ENCODE results near the gene ITPK1. TPM values are rescaled to one million over a fixed set of nuclear protein-coding genes. Genes with fewer than 3 reads are reported as not detected.

ITPK1 gene
- polyA plus RNA-seq, 1 of the 3 experiments (the other 2 are of a cell fraction): 23.2 TPM

- peak overlapping the region in 1 of 2 experiments; percentile 98; a peak in 2 of 4 replicates for H3K27ac ChIP-seq (ENCODE audit: low read depth in 2 of 2, low read length in 1 of 2)
- peak; percentile 91 for DNase-seq
- TF ChIP-seq RFX5 (IDR thresholded peaks at IDR 0.05; ENCODE audit: low read length): peak; percentile 55; the same call in 1 of the 2 replicates
- TF ChIP-seq FOSL2 (IDR thresholded peaks at IDR 0.05; ENCODE audit: borderline replicate concordance, low read depth): no peak
- no peak for TF ChIP-seq TAF1 (IDR thresholded peaks at IDR 0.05; ENCODE audit: borderline replicate concordance, low read depth, low read length)
- TF ChIP-seq JUND (IDR thresholded peaks at IDR 0.05): no peak
- TF ChIP-seq CTCF (IDR thresholded peaks at IDR 0.05): no peak
- no peak for TF ChIP-seq USF2 (IDR thresholded peaks at IDR 0.05; ENCODE audit: borderline replicate concordance, low read depth, low read length)
- peak; percentile 45 for TF ChIP-seq RAD21 (IDR thresholded peaks at IDR 0.05; ENCODE audit: low read length)
- TF ChIP-seq POLR2AphosphoS5 (IDR thresholded peaks at IDR 0.05; ENCODE audit: low read depth, low read length): peak; percentile 40; the same call in 1 of the 2 replicates
- TF ChIP-seq, protein P1, sequence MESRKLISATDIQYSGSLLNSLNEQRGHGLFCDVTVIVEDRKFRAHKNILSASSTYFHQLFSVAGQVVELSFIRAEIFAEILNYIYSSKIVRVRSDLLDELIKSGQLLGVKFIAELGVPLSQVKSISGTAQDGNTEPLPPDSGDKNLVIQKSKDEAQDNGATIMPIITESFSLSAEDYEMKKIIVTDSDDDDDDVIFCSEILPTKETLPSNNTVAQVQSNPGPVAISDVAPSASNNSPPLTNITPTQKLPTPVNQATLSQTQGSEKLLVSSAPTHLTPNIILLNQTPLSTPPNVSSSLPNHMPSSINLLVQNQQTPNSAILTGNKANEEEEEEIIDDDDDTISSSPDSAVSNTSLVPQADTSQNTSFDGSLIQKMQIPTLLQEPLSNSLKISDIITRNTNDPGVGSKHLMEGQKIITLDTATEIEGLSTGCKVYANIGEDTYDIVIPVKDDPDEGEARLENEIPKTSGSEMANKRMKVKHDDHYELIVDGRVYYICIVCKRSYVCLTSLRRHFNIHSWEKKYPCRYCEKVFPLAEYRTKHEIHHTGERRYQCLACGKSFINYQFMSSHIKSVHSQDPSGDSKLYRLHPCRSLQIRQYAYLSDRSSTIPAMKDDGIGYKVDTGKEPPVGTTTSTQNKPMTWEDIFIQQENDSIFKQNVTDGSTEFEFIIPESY (IDR thresholded peaks at IDR 0.05; ENCODE audit: borderline replicate concordance, low read depth): no peak
- TF ChIP-seq TEAD4 (IDR thresholded peaks at IDR 0.05; ENCODE audit: borderline replicate concordance, insufficient read depth): peak; percentile 66; the same call in 1 of the 2 replicates
- peak; percentile 100 for TF ChIP-seq GATA2 (CRISPR knock-in tag; IDR thresholded peaks at IDR 0.05)
- TF ChIP-seq SMC3 (IDR thresholded peaks at IDR 0.05; ENCODE audit: low read depth, low read length): peak; percentile 20; the same call in 1 of the 2 replicates
- TF ChIP-seq, protein P2, sequence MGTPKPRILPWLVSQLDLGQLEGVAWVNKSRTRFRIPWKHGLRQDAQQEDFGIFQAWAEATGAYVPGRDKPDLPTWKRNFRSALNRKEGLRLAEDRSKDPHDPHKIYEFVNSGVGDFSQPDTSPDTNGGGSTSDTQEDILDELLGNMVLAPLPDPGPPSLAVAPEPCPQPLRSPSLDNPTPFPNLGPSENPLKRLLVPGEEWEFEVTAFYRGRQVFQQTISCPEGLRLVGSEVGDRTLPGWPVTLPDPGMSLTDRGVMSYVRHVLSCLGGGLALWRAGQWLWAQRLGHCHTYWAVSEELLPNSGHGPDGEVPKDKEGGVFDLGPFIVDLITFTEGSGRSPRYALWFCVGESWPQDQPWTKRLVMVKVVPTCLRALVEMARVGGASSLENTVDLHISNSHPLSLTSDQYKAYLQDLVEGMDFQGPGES (IDR thresholded peaks at IDR 0.05; ENCODE audit: low read depth, low read length): no peak
- no peak for TF ChIP-seq EZH2phosphoT487 (IDR thresholded peaks at IDR 0.05; ENCODE audit: borderline replicate concordance, low read depth)
- TF ChIP-seq EP300 (IDR thresholded peaks at IDR 0.05; ENCODE audit: borderline replicate concordance in 1 of 2, low read depth in 1 of 2, low read length in 1 of 2): peak in 1 of 2 experiments; percentile 100; a peak in 2 of 4 replicates
- no peak for TF ChIP-seq USF1 (IDR thresholded peaks at IDR 0.05; ENCODE audit: borderline replicate concordance, low read depth)
- peak; percentile 100 for TF ChIP-seq FOXJ3 (CRISPR knock-in tag; IDR thresholded peaks at IDR 0.05)
- TF ChIP-seq, protein P3, sequence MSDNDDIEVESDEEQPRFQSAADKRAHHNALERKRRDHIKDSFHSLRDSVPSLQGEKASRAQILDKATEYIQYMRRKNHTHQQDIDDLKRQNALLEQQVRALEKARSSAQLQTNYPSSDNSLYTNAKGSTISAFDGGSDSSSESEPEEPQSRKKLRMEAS (IDR thresholded peaks at IDR 0.05; ENCODE audit: low read depth): no peak
- TF ChIP-seq GABPA (IDR thresholded peaks at IDR 0.05; ENCODE audit: low read depth): no peak
- peak; percentile 95 for TF ChIP-seq RCOR1 (IDR thresholded peaks at IDR 0.05; ENCODE audit: low read length)
Measured at GRCh38 chr14:92917041-92917940, 198.4 kb downstream of the ITPK1 start.

More at GRCh38 chr14:92917041-92917940, 198.4 kb downstream of the ITPK1 start:
- Histone ChIP-seq H3K36me3 (replicated peaks in 1 of 2; ENCODE audit: control insufficient read depth in 1 of 2, insufficient read depth in 2 of 2, low read length in 1 of 2) (no peaks in the 10 kb centered on the region), H3K4me3 (ENCODE audit: low read depth in 2 of 2, low read length in 1 of 2) (no peak overlapping the region), H3K9ac (no peak overlapping the region), H3K4me2 (no peak overlapping the region), H3K79me2 (ENCODE audit: insufficient read depth) (no peaks in the 10 kb centered on the region), H2AFZ (ENCODE audit: low read depth) (no peak overlapping the region), H3K4me1 (ENCODE audit: control insufficient read depth in 1 of 2, insufficient read depth in 2 of 2, low read depth in 1 of 2, low read length in 1 of 2) (peaks cover 0 to 61% of the 10 kb centered on the region in 2 experiments; a peak in 2 of 4 replicates), H3K9me2 (no peaks in the 10 kb centered on the region), H3K9me3 (no peaks in the 10 kb centered on the region), H3F3A (replicated peaks; ENCODE audit: insufficient read depth) (no peaks in the 10 kb centered on the region), H4K20me1 (ENCODE audit: insufficient read depth) (no peaks in the 10 kb centered on the region), H3K27me3 (ENCODE audit: insufficient read depth) (peaks cover 6% of the 10 kb centered on the region; the same call in 1 of the 2 replicates)
- 14% methylated on average over 10 of the region's 14 CpGs for WGBS (ENCODE audit: low lambda C conversion rate)
- CTCF ChIA-PET: interaction anchor here (0.9 to 3.9 kb wide), 10 partner anchors 12 to 196 kb away, joined by 3 to 27 read pairs (median 4); no protein-coding TSS in a partner anchor
- POLR2A ChIA-PET: interaction anchor here (0.6 to 5.2 kb wide), 14 partner anchors 9 to 126 kb away, joined by 3 to 79 read pairs (median 4); partner anchors contain the start of gene GOLGA5

All from SK-N-SH (cell line).